ENCODE measurements around the gene MELTF. TPM values are rescaled to one million over a fixed set of nuclear protein-coding genes. Genes with fewer than 3 reads are reported as not detected.

The MELTF gene
- total RNA-seq, 2 experiments from 2014 or later, result 9.6 to 14.6 TPM

- Histone ChIP-seq H3K36me3 (ENCODE audit: insufficient read depth, low read length) (no peaks in the 10 kb centered on the region), H3K79me2 (ENCODE audit: insufficient read depth, low read depth, low read length) (no peaks in the 10 kb centered on the region), H3K4me3 (ENCODE audit: low read depth, low read length, poor library complexity, severe bottlenecking) (peak overlapping the region; percentile 56), H3K4me1 (ENCODE audit: insufficient read depth, low read length, poor library complexity, severe bottlenecking) (peaks cover 36% of the 10 kb centered on the region), H4K20me1 (ENCODE audit: insufficient read depth, low read length) (no peaks in the 10 kb centered on the region), H3K27ac (ENCODE audit: low read depth, low read length, poor library complexity, severe bottlenecking) (peak overlapping the region; percentile 56), H3K9me2 (ENCODE audit: insufficient read depth, low read length) (no peaks in the 10 kb centered on the region), H2AFZ (ENCODE audit: low read length) (peak overlapping the region; percentile 75; the same call in 1 of the 2 replicates), H3K4me2 (ENCODE audit: low read length) (peak overlapping the region; percentile 90), H3K9me3 (ENCODE audit: low read length) (no peaks in the 10 kb centered on the region)
- BruUV-seq (replicated peaks), result no TSS peak
- intact Hi-C loops (cut with micrococcal nuclease; ENCODE audit: unreplicated experiment), result loop anchor here (1.0 kb wide), 1 partner anchor 22 kb away; no protein-coding TSS in a partner anchor
- CTCF ChIA-PET (ENCODE audit: unreplicated experiment), result no interaction called here
- DNase-seq (ENCODE audit: low spot score), result no peak
- TF ChIP-seq CTCF (conservative IDR thresholded peaks at IDR 0.05; ENCODE audit: low read length), result no peak
- TF ChIP-seq EZH2phosphoT487 (IDR thresholded peaks at IDR 0.05; ENCODE audit: borderline replicate concordance, low read depth, low read length), result no peak
- POLR2A ChIA-PET, result no interaction called here
These were observed 5.5 kb downstream of the MELTF start for GRCh38 chr3:197023998-197024651.

GRCh38 chr3:197023241-197023997, 6.2 kb downstream of the MELTF start:
- POLR2A ChIA-PET, result interaction anchor here (0.6 to 1.3 kb wide), 3 partner anchors 45 to 1304 kb away, joined by 3 to 4 read pairs (median 3); no protein-coding TSS in a partner anchor
- H3K79me2 ChIP-seq (ENCODE audit: insufficient read depth, low read depth, low read length), result no peaks in the 10 kb centered on the region
- no peaks in the 10 kb centered on the region for H3K9me3 ChIP-seq (ENCODE audit: low read length)
- TF ChIP-seq CTCF (conservative IDR thresholded peaks at IDR 0.05; ENCODE audit: low read length), result no peak
- TF ChIP-seq EZH2phosphoT487 (IDR thresholded peaks at IDR 0.05; ENCODE audit: borderline replicate concordance, low read depth, low read length), result no peak
- no peaks in the 10 kb centered on the region for H3K9me2 ChIP-seq (ENCODE audit: insufficient read depth, low read length)
- H3K36me3 ChIP-seq (ENCODE audit: insufficient read depth, low read length), result no peaks in the 10 kb centered on the region
- H3K4me3 ChIP-seq (ENCODE audit: low read depth, low read length, poor library complexity, severe bottlenecking), result peak overlapping the region; percentile 56
- H3K4me1 ChIP-seq (ENCODE audit: insufficient read depth, low read length, poor library complexity, severe bottlenecking), result peaks cover 29% of the 10 kb centered on the region
- intact Hi-C loops (cut with micrococcal nuclease; ENCODE audit: unreplicated experiment), result loop anchor here (1.0 kb wide), 1 partner anchor 21 kb away; no protein-coding TSS in a partner anchor
- H4K20me1 ChIP-seq (ENCODE audit: insufficient read depth, low read length), result no peaks in the 10 kb centered on the region
- DNase-seq (ENCODE audit: low spot score), result peak; percentile 82
- peak overlapping the region; percentile 56 for H3K27ac ChIP-seq (ENCODE audit: low read depth, low read length, poor library complexity, severe bottlenecking)
- CTCF ChIA-PET (ENCODE audit: unreplicated experiment), result interaction anchor here (0.6 to 1.1 kb wide), 2 partner anchors 19 to 21 kb away, joined by 3 to 4 read pairs; no protein-coding TSS in a partner anchor
- peak overlapping the region; percentile 90 for H3K4me2 ChIP-seq (ENCODE audit: low read length)
- H2AFZ ChIP-seq (ENCODE audit: low read length), result peak overlapping the region; percentile 75; the same call in 1 of the 2 replicates
- no TSS peak for BruUV-seq (replicated peaks)

All from OCI-LY7 (cell line).